Activated CD4-positive, alpha-beta T cell treated with anti-CD3 and anti-CD28 coated beads for 36 hours (primary cell): ENCODE results near the gene RIT2. TPM values are rescaled to one million over a fixed set of nuclear protein-coding genes. Genes with fewer than 3 reads are reported as not detected.

Source experiments
- ATAC-seq: fragments of 200-7000 bp; cut with Tn5 transposase; one replicate; pipeline ENCODE4 v1.10.0; 2021; ENCODE audit warnings: mild to moderate bottlenecking, moderate library complexity
- CTCF ChIA-PET: fragments of 350-600 bp; sonication (Branson Sonifier 250); formaldehyde crosslinking; loops from one replicate; lab custom pipeline; 2021; ENCODE audit warnings: antibody characterized with exemption; lab: Charles Lee
- POLR2A ChIA-PET: fragments of 350-600 bp; sonication (Branson Sonifier 250); formaldehyde crosslinking; loops from one replicate; lab custom pipeline; 2021; ENCODE audit warnings: antibody characterized with exemption, inconsistent platforms; lab: Charles Lee
- DNase-seq: peaks from one replicate; pipeline ENCODE4 v3.0.0-alpha.2; 2020
- H3K27ac Mint-ChIP-seq: one replicate; pipeline ENCODE4 v1.8.0; 2021; ENCODE audit warnings: mixed read lengths
- H3K27me3 Mint-ChIP-seq: one replicate; pipeline ENCODE4 v1.8.0; 2021; ENCODE audit warnings: mixed read lengths
- H3K36me3 Mint-ChIP-seq: one replicate; pipeline ENCODE4 v1.8.0; 2021; ENCODE audit warnings: low read depth, mixed read lengths
- H3K4me1 Mint-ChIP-seq: one replicate; pipeline ENCODE4 v1.8.0; 2021; ENCODE audit warnings: mixed read lengths
- H3K4me3 Mint-ChIP-seq: one replicate; pipeline ENCODE4 v1.8.0; 2021; ENCODE audit warnings: mild to moderate bottlenecking, moderate library complexity, mixed read lengths
- H3K9me3 Mint-ChIP-seq: one replicate; pipeline ENCODE4 v1.8.0; 2021; ENCODE audit warnings: low read depth, mixed read lengths
- intact Hi-C, 2 experiments: fragments of 100-400 bp; cut with DNase I in 1 of 2; cut with micrococcal nuclease in 1 of 2; formaldehyde crosslinking; loops; one replicate each; pipeline versions ENCODE4 v1.14.2 to v1.15.1; 2022 to 2024; cut with DNase I, micrococcal nuclease
- total RNA-seq, 2 experiments: library from RNA; stranded (reverse); gene quantifications; one replicate each; pipeline ENCODE4 v1.2.3, GENCODE V29; 2021

RIT2 gene
- total RNA-seq, 2 experiments from 2014 or later = not detected

DNA sequence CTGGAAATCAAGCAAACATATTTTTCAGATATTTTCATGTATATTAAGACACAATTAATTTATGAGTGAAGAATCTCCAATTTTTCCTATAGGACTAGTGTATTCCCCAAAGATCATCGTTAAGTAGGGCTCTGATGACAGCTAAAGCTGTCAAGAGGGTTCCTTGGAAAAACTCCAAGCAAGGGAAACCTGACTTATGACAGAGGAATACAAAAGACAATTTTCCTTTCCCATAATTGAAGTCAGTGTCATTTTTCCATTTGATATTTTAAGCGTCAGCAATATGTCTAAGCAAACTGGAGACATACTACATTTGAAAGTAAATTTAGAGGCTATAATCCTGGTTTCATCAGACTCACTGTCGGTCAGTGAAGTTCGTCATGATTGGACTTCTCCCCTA lies 36.1 kb downstream of the RIT2 start:
- Mint-ChIP-seq H3K4me1 (no peaks in the 10 kb centered on the region), H3K4me3 (no peak overlapping the region), H3K36me3 (no peaks in the 10 kb centered on the region), H3K9me3 (peaks cover 5% of the 10 kb centered on the region), H3K27me3 (no peaks in the 10 kb centered on the region), H3K27ac (no peak overlapping the region)
- no peak for DNase-seq
- ChIA-PET CTCF (interaction anchor here (1.2 kb wide), 1 partner anchor 12 kb away, joined by 3 read pairs; no protein-coding TSS in a partner anchor), POLR2A (no interaction called here)
- intact Hi-C loops = no loop called here
- no peak for ATAC-seq

DNA sequence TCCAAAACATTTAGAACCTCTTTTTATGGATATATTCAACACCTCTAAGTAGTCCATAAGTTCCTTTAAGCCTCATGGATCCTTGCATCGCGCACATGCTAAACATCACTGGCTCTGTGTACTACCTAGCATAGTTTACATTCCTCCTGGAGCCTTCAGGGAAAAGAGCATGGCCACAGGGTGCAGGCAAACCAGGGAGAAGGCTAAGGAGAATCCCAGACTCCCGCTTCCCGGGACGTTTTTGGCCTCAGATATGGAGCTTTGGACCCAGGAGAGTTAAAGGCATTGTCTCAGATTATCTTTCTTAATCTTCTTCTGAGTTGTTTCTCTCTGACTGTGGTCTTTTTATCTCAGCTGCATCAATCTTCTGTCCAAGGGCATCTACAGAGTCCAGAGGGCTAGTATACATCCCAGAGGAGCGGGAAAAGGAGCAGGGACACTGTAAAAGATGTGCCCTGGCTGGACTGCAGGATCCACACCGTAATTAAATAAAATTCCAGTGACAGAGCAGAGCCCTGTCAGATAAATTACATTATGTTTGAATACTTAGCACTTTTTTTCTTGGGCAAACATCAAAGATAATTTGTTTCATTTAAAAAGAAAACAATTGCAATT lies 36.9 kb downstream of the RIT2 start:
- Mint-ChIP-seq H3K4me3 (no peak overlapping the region), H3K9me3 (peaks cover 5% of the 10 kb centered on the region), H3K4me1 (no peaks in the 10 kb centered on the region), H3K36me3 (no peaks in the 10 kb centered on the region), H3K27me3 (no peaks in the 10 kb centered on the region), H3K27ac (no peak overlapping the region)
- intact Hi-C loops = no loop called here
- POLR2A ChIA-PET = no interaction called here
- DNase-seq (no peak), ATAC-seq (no peak)
- CTCF ChIA-PET = interaction anchor here (1.2 kb wide), 1 partner anchor 13 kb away, joined by 3 read pairs; no protein-coding TSS in a partner anchor

DNA sequence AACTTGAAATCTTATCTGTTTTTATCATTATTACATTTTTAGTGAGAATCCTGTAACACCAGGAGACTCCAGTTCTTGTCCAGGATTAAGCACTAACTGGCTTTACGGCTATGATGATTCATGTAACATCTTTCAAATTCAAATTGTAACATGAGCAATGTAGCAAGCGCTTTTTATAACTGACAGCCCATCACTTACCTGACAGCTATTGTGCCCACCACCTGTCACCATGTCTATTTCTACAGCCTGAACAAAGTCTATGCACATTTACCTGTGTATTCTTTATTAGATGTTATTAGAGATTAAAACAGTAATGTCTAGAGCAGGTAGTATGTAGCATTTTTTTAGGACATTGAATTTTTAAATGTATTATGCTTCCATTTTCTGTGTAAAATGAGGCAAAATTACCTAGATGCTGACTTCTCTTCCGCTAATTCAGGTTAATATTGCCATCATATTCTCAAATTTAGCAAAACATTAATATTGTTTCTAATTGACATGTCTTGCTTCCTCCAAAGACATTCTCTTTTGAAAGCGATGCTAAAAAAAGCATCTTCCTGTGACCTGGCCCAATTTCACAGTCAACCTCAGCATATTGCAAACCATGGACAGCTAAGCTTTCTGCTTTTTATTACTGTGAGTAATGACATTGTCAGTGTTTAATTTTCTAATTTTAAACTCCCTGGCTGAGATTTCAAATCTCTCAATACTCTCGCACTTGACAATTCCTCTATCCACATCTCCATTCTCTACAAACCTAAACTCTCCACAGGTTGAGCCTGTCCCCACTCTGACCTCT lies 37.8 kb downstream of the RIT2 start:
- ChIA-PET CTCF (no interaction called here), POLR2A (no interaction called here)
- DNase-seq (no peak), ATAC-seq (no peak)
- no peak overlapping the region for H3K4me3 Mint-ChIP-seq
- H3K4me1 Mint-ChIP-seq = no peaks in the 10 kb centered on the region
- H3K27me3 Mint-ChIP-seq = no peaks in the 10 kb centered on the region
- H3K36me3 Mint-ChIP-seq = no peaks in the 10 kb centered on the region
- peaks cover 5% of the 10 kb centered on the region for H3K9me3 Mint-ChIP-seq
- no peak overlapping the region for H3K27ac Mint-ChIP-seq
- intact Hi-C loops = no loop called here

DNA sequence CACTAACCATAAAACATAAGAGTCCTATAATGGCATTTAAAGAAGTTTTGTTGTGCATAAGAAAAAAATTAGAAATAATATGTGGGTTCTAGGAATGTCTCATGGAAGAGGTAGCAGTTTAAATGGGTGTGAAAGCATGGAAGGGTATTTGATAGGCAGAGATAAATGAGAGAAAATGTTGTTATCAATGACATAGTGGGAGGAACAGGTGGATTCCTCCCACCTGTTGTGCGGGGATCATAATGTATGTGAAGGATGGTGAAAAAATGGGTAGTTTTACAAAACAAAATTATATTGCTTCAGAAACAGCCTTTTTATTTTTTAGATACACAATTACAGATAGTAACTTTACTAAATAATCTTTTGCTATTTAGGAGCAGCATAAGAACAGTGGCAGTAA lies 41.7 kb downstream of the RIT2 start:
- Mint-ChIP-seq H3K9me3 (peaks cover 1% of the 10 kb centered on the region), H3K27ac (no peak overlapping the region), H3K4me3 (no peak overlapping the region), H3K27me3 (no peaks in the 10 kb centered on the region), H3K36me3 (no peaks in the 10 kb centered on the region), H3K4me1 (no peaks in the 10 kb centered on the region)
- DNase-seq (no peak), ATAC-seq (no peak)
- CTCF ChIA-PET = no interaction called here
- POLR2A ChIA-PET = no interaction called here
- intact Hi-C loops = no loop called here

DNA sequence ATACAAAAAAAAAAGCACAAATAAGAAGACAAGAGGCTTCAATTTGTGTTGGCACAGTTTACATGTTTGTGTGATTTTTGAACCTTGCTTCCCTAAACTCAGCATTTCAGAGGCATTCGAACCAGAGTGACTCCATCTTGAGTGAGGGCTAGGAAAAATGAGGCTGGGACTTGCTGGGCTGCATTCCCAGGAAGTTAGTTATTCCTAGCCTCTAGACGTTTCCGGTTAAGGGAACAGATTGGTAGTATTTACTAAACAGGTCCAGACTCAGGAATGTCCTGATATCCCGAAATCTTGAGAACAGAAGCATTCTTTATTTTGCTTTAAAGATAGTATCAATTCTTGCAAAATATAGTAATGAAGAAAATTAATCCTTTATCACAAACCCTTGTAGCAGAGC lies 46.7 kb downstream of the RIT2 start:
- ChIA-PET POLR2A (no interaction called here), CTCF (interaction anchor here (0.5 kb wide), 1 partner anchor 957 kb away, joined by 3 read pairs; no protein-coding TSS in a partner anchor)
- ATAC-seq = no peak
- Mint-ChIP-seq H3K36me3 (no peaks in the 10 kb centered on the region), H3K4me1 (no peaks in the 10 kb centered on the region), H3K9me3 (peaks cover 6% of the 10 kb centered on the region), H3K27ac (no peak overlapping the region), H3K27me3 (no peaks in the 10 kb centered on the region), H3K4me3 (no peak overlapping the region)
- intact Hi-C loops = no loop called here
- no peak for DNase-seq

DNA sequence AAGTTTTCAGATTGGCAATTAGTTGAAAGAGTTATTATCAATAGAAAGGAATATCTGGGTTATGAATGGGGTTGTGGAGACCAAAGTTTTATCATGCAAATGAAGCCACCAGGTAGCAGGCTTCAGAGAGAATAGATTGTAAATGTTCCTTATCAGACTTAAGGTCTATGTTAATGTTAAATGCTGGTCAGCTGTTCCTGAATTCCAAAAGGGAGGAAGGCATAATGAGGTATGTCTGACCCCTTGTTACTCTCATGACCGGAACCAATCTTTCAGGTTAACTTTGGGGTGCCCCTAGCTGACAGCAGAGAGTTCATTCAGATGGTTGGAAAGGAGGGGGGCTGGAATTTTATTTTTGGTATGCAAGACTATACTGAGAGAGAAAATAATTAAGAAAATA lies 47.9 kb downstream of the RIT2 start:
- intact Hi-C loops = no loop called here
- CTCF ChIA-PET = no interaction called here
- DNase-seq = no peak
- POLR2A ChIA-PET = no interaction called here
- H3K27me3 Mint-ChIP-seq = no peaks in the 10 kb centered on the region
- peaks cover 6% of the 10 kb centered on the region for H3K9me3 Mint-ChIP-seq
- no peak overlapping the region for H3K4me3 Mint-ChIP-seq
- no peak for ATAC-seq
- no peaks in the 10 kb centered on the region for H3K36me3 Mint-ChIP-seq
- no peak overlapping the region for H3K27ac Mint-ChIP-seq
- H3K4me1 Mint-ChIP-seq = no peaks in the 10 kb centered on the region

DNA sequence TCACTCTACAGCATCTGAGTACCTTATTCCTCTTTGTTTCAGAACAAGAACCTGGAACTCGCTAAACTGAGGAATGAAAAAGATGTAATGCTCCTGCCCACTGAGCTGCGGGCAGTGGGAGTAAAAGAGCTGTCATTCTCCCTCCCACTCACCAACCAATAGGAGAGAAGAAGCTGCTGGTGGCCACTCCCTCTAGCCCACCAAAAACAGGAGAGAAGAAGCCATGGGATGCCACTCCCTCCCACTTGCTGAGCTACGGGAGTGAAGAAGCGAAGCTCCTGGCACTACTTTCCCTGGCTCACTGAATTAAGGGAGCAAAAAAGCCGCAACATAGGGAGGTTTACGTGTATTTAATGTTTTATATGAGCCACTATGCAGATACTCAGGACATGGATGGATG lies 53.7 kb downstream of the RIT2 start:
- no peaks in the 10 kb centered on the region for H3K27me3 Mint-ChIP-seq
- intact Hi-C loops = no loop called here
- ChIA-PET POLR2A (no interaction called here), CTCF (interaction anchor here (0.7 kb wide), 1 partner anchor 544 kb away, joined by 3 read pairs; no protein-coding TSS in a partner anchor)
- DNase-seq (no peak), ATAC-seq (no peak)
- H3K4me3 Mint-ChIP-seq = no peak overlapping the region
- H3K27ac Mint-ChIP-seq = no peak overlapping the region
- no peaks in the 10 kb centered on the region for H3K4me1 Mint-ChIP-seq
- no peaks in the 10 kb centered on the region for H3K36me3 Mint-ChIP-seq
- H3K9me3 Mint-ChIP-seq = peaks cover 4% of the 10 kb centered on the region

DNA sequence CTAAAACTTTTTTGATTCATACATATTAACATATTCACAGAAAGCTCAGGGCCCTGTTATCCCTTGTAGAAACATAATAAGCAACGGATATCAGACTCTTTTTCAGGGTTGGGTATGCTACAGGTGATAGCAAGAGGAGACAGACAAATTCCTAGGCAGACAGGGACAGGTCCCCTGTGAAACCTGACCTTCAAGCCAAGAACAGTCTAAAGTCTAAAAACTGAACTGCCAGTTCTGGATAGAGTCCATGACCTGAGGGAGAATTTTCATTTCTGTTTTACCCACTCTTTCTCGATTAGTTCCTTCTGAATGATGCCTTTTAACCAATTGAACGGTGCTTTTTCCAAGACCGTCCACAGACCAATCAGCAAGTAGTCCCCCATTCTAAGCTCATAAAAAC lies 54.2 kb downstream of the RIT2 start:
- POLR2A ChIA-PET = no interaction called here
- Mint-ChIP-seq H3K27ac (no peak overlapping the region), H3K4me1 (no peaks in the 10 kb centered on the region), H3K36me3 (no peaks in the 10 kb centered on the region), H3K27me3 (no peaks in the 10 kb centered on the region), H3K9me3 (peaks cover 3% of the 10 kb centered on the region), H3K4me3 (no peak overlapping the region)
- CTCF ChIA-PET = interaction anchor here (0.7 kb wide), 1 partner anchor 936 kb away, joined by 3 read pairs; no protein-coding TSS in a partner anchor
- intact Hi-C loops = no loop called here
- no peak for DNase-seq
- ATAC-seq = no peak

DNA sequence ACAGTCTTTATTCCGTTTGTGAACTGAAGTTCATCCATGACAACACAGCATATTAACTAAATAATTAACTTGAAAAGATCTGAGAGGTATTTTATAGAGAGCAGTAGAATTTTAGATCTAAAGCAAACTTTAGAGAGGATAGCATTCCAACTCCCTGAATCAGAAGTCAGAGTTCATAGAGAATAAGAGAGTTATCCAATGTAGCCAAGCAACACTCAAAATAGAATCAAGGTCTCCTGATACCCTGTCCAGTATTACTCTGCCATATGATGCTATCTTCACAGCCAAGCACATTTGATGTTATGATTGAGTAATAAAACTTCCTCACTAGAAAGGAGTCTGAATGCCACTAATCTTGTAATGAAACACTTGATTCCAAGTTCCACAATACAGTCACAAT lies 55.5 kb downstream of the RIT2 start:
- H3K36me3 Mint-ChIP-seq = no peaks in the 10 kb centered on the region
- DNase-seq = no peak
- H3K27ac Mint-ChIP-seq = no peak overlapping the region
- H3K27me3 Mint-ChIP-seq = no peaks in the 10 kb centered on the region
- H3K9me3 Mint-ChIP-seq = peaks cover 3% of the 10 kb centered on the region
- ChIA-PET CTCF (no interaction called here), POLR2A (no interaction called here)
- intact Hi-C loops = no loop called here
- no peak overlapping the region for H3K4me3 Mint-ChIP-seq
- no peaks in the 10 kb centered on the region for H3K4me1 Mint-ChIP-seq
- no peak for ATAC-seq

DNA sequence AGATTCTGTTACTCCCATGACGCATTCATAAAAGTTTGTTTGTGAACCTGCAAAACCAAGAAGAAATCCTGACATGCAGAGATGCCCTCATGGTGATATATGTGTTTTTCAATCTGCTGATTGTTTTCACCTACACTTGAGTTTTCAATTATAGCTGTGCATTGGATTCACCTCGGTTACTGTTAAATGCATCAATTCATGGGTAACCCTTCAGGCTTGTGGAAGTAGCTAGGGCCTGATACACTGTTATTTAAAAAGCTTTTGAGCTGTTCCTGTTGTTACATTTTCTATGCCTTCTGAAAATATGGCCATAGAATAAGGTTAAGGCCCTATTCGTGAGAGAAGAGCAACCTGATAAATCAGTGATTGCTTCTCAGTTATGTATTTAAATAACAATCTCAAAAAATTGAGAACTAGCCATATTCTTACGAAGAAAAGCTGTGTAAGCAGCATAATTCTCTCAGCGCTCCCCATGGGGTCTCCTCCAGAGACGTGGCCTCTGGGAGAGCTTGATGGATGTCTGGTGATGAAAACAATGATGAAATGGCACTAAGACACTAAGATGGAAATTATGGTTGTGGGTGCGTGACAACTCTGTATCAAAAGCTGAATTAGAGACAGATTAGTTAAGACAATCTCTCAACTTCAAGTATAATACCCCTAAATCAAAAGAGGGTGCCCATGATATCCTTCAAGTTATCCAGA lies 60.5 kb downstream of the RIT2 start:
- Mint-ChIP-seq H3K9me3 (no peaks in the 10 kb centered on the region), H3K4me1 (no peaks in the 10 kb centered on the region), H3K4me3 (no peak overlapping the region), H3K27me3 (no peaks in the 10 kb centered on the region), H3K36me3 (no peaks in the 10 kb centered on the region), H3K27ac (no peak overlapping the region)
- DNase-seq (no peak), ATAC-seq (no peak)
- ChIA-PET POLR2A (no interaction called here), CTCF (no interaction called here)
- intact Hi-C loops = no loop called here

DNA sequence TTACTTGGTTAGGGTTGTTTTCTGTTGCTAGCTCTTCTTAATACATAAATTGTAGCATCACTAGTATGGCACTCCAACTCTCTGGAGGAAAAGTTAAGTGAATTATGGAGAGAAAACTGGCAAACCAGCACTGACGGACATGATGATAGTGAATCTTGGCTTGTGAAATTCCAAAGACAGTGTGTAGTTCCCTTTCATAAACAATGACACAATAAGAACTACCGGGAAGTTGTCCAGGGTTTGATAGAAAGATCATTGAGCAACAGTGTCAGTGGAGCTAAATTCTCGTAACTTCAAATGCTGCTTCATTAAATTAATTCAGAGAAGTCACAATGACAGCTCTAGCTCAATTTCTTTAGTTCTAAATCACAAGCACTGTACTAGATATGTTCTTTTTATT lies 66.5 kb downstream of the RIT2 start:
- intact Hi-C loops = no loop called here
- ATAC-seq = no peak

More for the DNA sequence above, 66.5 kb downstream of the RIT2 start:
- H3K27ac Mint-ChIP-seq = no peak overlapping the region
- ChIA-PET POLR2A (no interaction called here), CTCF (interaction anchor here (0.7 kb wide), 1 partner anchor 362 kb away, joined by 3 read pairs; no protein-coding TSS in a partner anchor)
- no peaks in the 10 kb centered on the region for H3K36me3 Mint-ChIP-seq
- no peaks in the 10 kb centered on the region for H3K27me3 Mint-ChIP-seq
- DNase-seq = no peak
- no peaks in the 10 kb centered on the region for H3K4me1 Mint-ChIP-seq
- H3K9me3 Mint-ChIP-seq = no peaks in the 10 kb centered on the region
- no peak overlapping the region for H3K4me3 Mint-ChIP-seq
